ENCODE results near the gene PAPPA2. TPM values are rescaled to one million over a fixed set of nuclear protein-coding genes. Genes with fewer than 3 reads are reported as not detected.
"Not testable (repeated sequence)": the region's sequence is repeated elsewhere in the genome, so short reads cannot be mapped to it uniquely, and the experiment has no call there.

PAPPA2 gene
- total and polyA plus RNA-seq, 7 donors = under 0.01 to 3.9 (median 1.2) TPM; not detected in 1

DNA sequence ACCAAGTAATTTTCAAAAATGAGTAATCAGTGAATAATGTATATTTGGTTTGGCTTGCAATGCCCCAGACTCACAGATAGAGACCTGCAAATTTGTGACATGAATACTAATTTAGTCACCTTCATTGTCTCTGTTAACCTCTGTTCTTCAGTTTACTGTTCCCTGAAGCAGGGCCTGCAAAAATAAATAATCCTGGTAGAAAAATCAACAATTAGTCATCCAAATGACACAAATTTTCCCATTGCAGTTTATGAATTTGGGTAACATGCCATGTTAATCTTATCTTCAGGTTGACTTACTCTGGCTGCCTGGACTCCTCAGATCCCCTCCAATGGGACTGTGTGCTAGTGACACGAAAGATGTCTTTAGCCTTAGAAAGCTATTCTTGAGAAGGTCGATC lies 289.5 kb downstream of the PAPPA2 start:
- no peaks in the 10 kb centered on the region for H3K36me3 ChIP-seq
- intact Hi-C loops (cut with DNase I) = no loop called here
- WGBS, 2 donors = 88 to 91% methylated on average over 2 of the region's 2 CpGs
- TF ChIP-seq EP300 (IDR thresholded peaks at IDR 0.05) = no peak
- TF ChIP-seq POLR2AphosphoS5 (IDR thresholded peaks at IDR 0.05) = no peak
- TF ChIP-seq POLR2A (IDR thresholded peaks at IDR 0.05) = no peak
- TF ChIP-seq, protein P1, sequence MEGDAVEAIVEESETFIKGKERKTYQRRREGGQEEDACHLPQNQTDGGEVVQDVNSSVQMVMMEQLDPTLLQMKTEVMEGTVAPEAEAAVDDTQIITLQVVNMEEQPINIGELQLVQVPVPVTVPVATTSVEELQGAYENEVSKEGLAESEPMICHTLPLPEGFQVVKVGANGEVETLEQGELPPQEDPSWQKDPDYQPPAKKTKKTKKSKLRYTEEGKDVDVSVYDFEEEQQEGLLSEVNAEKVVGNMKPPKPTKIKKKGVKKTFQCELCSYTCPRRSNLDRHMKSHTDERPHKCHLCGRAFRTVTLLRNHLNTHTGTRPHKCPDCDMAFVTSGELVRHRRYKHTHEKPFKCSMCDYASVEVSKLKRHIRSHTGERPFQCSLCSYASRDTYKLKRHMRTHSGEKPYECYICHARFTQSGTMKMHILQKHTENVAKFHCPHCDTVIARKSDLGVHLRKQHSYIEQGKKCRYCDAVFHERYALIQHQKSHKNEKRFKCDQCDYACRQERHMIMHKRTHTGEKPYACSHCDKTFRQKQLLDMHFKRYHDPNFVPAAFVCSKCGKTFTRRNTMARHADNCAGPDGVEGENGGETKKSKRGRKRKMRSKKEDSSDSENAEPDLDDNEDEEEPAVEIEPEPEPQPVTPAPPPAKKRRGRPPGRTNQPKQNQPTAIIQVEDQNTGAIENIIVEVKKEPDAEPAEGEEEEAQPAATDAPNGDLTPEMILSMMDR (IDR thresholded peaks at IDR 0.05) = no peak
- no peak overlapping the region for H3K27ac ChIP-seq
- no peak for DNase-seq
- no peak overlapping the region for H3K4me3 ChIP-seq
- H3K27me3 ChIP-seq = no peaks in the 10 kb centered on the region
- H3K9me3 ChIP-seq = no peaks in the 10 kb centered on the region
- no peaks in the 10 kb centered on the region for H3K4me1 ChIP-seq

DNA sequence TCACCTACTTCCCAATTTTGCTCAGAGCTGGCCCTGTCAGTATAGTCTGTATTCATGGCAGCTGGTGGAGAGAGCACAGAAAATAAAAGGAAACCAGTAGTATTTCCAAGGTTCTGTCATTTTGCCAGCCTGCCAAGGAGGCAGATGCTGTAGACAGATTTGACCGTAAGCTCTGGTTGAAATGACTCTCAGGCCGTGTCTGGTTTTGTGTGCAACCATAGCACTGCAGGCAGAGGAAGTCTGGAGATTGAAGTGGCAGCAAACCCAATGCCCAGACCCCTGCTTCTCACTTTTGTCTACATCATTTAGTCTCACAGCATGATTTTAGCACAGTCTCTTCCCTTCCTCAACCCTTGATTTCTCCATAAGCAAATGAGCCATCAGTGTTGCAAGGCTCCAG lies 291.7 kb downstream of the PAPPA2 start:
- Histone ChIP-seq H3K4me3 (no peak overlapping the region), H3K36me3 (no peaks in the 10 kb centered on the region), H3K27ac (no peak overlapping the region), H3K27me3 (no peaks in the 10 kb centered on the region), H3K4me1 (no peaks in the 10 kb centered on the region), H3K9me3 (no peaks in the 10 kb centered on the region)
- WGBS, 2 donors = 50 to 62% methylated on average over 2 of the region's 2 CpGs
- intact Hi-C loops (cut with DNase I) = no loop called here
- TF ChIP-seq EP300 (IDR thresholded peaks at IDR 0.05) (no peak), POLR2AphosphoS5 (IDR thresholded peaks at IDR 0.05) (no peak), POLR2A (IDR thresholded peaks at IDR 0.05) (no peak)
- TF ChIP-seq, protein P1 (IDR thresholded peaks at IDR 0.05) = no peak
- DNase-seq = no peak

DNA sequence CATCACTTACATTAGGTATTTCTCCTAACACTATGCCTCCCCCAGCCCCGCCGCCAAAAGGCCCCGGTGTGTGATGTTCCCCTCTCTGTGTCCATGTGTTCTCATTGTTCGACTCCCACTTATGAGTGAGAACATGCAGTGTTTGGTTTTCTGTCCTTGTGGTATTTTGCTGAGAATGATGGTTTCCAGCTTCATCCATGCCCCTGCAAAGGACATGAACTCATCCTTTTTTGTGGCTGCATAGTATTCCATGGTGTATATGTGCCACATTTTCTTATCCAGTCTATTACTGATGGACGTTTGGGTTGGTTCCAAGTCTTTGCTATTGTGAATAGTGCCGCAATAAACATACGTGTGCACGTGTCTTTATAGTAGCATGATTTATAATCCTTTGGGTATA lies 293.8 kb downstream of the PAPPA2 start:
- H3K36me3 ChIP-seq; H3K4me1 ChIP-seq; H3K4me3 ChIP-seq; H3K9me3 ChIP-seq; DNase-seq; H3K27me3 ChIP-seq; intact Hi-C loops (cut with DNase I); H3K27ac ChIP-seq: not testable (repeated sequence)
- 91% methylated on average over 8 of the region's 8 CpGs for WGBS, 2 donors

DNA sequence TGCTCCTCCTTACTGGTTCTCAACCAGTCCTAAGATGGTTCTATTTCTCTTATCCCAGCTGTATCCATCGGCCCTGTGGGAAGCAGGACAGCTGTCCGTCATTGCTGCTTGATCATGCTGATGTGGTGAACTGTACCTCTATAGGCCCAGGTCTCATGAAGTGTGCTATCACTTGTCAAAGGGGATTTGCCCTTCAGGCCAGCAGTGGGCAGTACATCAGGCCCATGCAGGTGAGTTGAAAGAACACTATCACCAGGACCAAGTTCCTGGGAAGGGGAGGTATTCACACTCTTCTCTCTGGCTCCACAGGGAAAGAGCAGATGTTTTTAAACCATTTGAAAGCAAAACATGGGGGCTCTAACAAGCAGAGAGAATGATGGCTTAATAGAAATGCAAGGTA lies 302.6 kb downstream of the PAPPA2 start:
- Histone ChIP-seq H3K27ac (no peak overlapping the region), H3K36me3 (no peaks in the 10 kb centered on the region), H3K27me3 (no peaks in the 10 kb centered on the region), H3K9me3 (no peaks in the 10 kb centered on the region), H3K4me3 (no peak overlapping the region), H3K4me1 (peaks cover 0 to 5% (median 2%) of the 10 kb centered on the region in 4 donors)
- intact Hi-C loops (cut with DNase I) = no loop called here
- DNase-seq = no peak
- WGBS, 2 donors = 82 to 89% methylated on average over 2 of the region's 2 CpGs
- TF ChIP-seq POLR2AphosphoS5 (IDR thresholded peaks at IDR 0.05) (no peak), EP300 (IDR thresholded peaks at IDR 0.05) (no peak), POLR2A (IDR thresholded peaks at IDR 0.05) (no peak)
- TF ChIP-seq, protein P1 (IDR thresholded peaks at IDR 0.05) = no peak

DNA sequence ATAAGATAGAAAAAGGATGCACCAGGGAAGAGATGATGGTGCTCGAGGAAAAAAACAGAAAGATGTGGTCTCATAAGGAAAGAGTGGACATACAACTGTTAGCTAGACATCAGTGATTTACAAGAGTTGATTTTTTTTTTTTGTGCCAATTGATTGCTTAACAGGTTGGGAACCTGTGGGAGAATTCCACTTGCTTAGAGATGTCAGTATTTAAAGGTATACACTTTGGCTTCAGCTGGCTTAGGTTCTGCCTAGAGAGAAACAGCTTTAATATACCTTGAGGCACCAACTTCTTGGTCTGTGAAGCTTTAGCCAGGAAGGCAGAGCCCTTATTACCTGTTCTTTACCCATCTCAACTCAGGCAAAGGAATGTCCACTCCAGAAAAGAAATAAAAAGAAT lies 303.8 kb downstream of the PAPPA2 start:
- Histone ChIP-seq H3K4me1 (peaks cover 0 to 1% (median 0%) of the 10 kb centered on the region in 4 donors), H3K4me3 (no peak overlapping the region), H3K9me3 (no peaks in the 10 kb centered on the region), H3K27ac (no peak overlapping the region), H3K27me3 (no peaks in the 10 kb centered on the region), H3K36me3 (no peaks in the 10 kb centered on the region)
- TF ChIP-seq POLR2AphosphoS5 (IDR thresholded peaks at IDR 0.05) = no peak
- TF ChIP-seq, protein P1 (IDR thresholded peaks at IDR 0.05) = no peak
- no peak for TF ChIP-seq POLR2A (IDR thresholded peaks at IDR 0.05)
- TF ChIP-seq EP300 (IDR thresholded peaks at IDR 0.05) = no peak
- WGBS, 2 donors = 77 to 82% methylated on average over 1 of the region's 1 CpG
- intact Hi-C loops (cut with DNase I) = no loop called here
- DNase-seq = no peak

Data from sigmoid colon (tissue), 7 donors.